GM10266 (cell line): ENCODE results near the gene MAMDC2.

Experiments
- DNase-seq: peaks from one replicate; pipeline ENCODE4 v3.0.0; 2012; ENCODE audit errors: extremely low spot score
- TF ChIP-seq, protein P1 (sequence below): IDR thresholded peaks from 2 replicates; pipeline ENCODE4 v1.5.1; 2012; ENCODE audit warnings: mild to moderate bottlenecking, low read depth; ENCODE audit not compliant: control insufficient read depth, insufficient read depth; ENCODE audit errors: missing control alignments

Gene MAMDC2

DNA sequence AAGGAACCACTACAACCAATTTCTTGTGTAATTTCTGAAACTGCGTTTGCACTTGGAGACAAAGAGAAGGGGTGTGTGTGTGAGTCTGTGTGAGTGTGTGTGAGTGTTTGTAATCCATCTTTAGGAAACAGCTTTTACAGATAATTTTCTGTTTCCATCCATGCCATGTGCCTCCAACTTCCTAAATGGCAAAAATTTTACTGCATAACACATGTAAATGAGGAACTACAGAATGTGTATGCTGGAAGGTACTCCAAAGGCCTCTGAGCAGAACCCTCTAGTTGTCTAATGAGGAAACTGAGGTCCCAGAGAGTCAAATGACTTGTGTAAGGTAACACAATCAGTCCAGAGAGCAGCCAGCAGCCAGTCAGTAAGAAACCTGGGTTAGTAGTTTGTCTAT is 20.8 kb downstream of the MAMDC2 start:
- TF ChIP-seq, protein P1, sequence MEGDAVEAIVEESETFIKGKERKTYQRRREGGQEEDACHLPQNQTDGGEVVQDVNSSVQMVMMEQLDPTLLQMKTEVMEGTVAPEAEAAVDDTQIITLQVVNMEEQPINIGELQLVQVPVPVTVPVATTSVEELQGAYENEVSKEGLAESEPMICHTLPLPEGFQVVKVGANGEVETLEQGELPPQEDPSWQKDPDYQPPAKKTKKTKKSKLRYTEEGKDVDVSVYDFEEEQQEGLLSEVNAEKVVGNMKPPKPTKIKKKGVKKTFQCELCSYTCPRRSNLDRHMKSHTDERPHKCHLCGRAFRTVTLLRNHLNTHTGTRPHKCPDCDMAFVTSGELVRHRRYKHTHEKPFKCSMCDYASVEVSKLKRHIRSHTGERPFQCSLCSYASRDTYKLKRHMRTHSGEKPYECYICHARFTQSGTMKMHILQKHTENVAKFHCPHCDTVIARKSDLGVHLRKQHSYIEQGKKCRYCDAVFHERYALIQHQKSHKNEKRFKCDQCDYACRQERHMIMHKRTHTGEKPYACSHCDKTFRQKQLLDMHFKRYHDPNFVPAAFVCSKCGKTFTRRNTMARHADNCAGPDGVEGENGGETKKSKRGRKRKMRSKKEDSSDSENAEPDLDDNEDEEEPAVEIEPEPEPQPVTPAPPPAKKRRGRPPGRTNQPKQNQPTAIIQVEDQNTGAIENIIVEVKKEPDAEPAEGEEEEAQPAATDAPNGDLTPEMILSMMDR, result no peak
- DNase-seq, result no peak

GRCh38 chr9:70065572-70065971 is 21.9 kb downstream of the MAMDC2 start:
- TF ChIP-seq, protein P1, result no peak
- DNase-seq, result no peak

GRCh38 chr9:70066418-70066817 is 22.8 kb downstream of the MAMDC2 start:
- TF ChIP-seq, protein P1, result no peak
- DNase-seq, result no peak

DNA sequence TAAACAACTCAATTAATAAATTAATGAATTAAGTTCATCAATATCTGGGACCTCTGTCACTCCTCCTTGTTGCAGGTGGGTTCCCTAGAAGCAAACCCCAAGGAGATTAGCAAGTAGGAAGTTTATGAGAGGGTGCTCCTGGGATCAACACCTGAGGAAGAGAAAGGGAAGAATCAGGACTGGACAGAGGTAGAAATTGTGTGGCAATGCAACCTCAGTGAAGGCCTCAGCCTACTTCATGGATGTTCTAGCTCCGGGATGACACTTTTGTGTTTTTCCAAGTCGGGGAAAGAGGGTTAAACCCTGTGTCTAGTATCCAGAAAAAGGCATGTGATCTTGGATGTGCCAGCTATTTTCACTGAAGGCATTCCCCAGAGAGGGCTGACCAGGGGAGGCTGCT is 23.2 kb downstream of the MAMDC2 start:
- DNase-seq, result no peak
- TF ChIP-seq, protein P1, result no peak

GRCh38 chr9:70069704-70070103 is 26.1 kb downstream of the MAMDC2 start:
- TF ChIP-seq, protein P1, result no peak

GRCh38 chr9:70073193-70073592 is 29.5 kb downstream of the MAMDC2 start:
- no peak for DNase-seq
- TF ChIP-seq, protein P1, result no peak

More at GRCh38 chr9:70069704-70070103, 26.1 kb downstream of the MAMDC2 start:
- no peak for DNase-seq

GRCh38 chr9:70073756-70074155 is 30.1 kb downstream of the MAMDC2 start:
- TF ChIP-seq, protein P1, result no peak
- no peak for DNase-seq

GRCh38 chr9:70076678-70077077 is 33.0 kb downstream of the MAMDC2 start:
- DNase-seq, result no peak
- TF ChIP-seq, protein P1, result no peak
